Endometrium (tissue), 2 donors: ENCODE data around the gene CNTNAP1.

Source experiments
- FAIRE-seq: peaks from 2 replicates; lab custom pipeline; 2012; peaks lifted over from hg19 to GRCh38; lab: Jason Lieb, UNC
- donor health status: control.
- donor health status: control.

The CNTNAP1 gene

GRCh38 chr17:42685831-42686230 is 3.5 kb downstream of the CNTNAP1 start:
- no peak for FAIRE-seq

GRCh38 chr17:42686520-42687128 is 4.3 kb downstream of the CNTNAP1 start:
- no peak for FAIRE-seq

GRCh38 chr17:42687707-42688320 is 5.5 kb downstream of the CNTNAP1 start:
- no peak for FAIRE-seq

- FAIRE-seq, result no peak
These were observed 8.3 kb downstream of the CNTNAP1 start for GRCh38 chr17:42690596-42690995.

GRCh38 chr17:42691021-42691545 is 8.8 kb downstream of the CNTNAP1 start:
- no peak for FAIRE-seq

- no peak for FAIRE-seq
These were observed 10.2 kb downstream of the CNTNAP1 start for GRCh38 chr17:42692489-42692888.

GRCh38 chr17:42694524-42694923 is 12.2 kb downstream of the CNTNAP1 start:
- FAIRE-seq, result no peak

- FAIRE-seq, result no peak
These were observed 13.2 kb downstream of the CNTNAP1 start for GRCh38 chr17:42695500-42695899.

GRCh38 chr17:42697108-42697811 is 14.9 kb downstream of the CNTNAP1 start:
- no peak for FAIRE-seq

- no peak for FAIRE-seq
These were observed 16.5 kb downstream of the CNTNAP1 start for GRCh38 chr17:42698736-42699414.

- no peak for FAIRE-seq
These were observed 17.0 kb downstream of the CNTNAP1 start for GRCh38 chr17:42699415-42699740.

- FAIRE-seq, result no peak
These were observed 18.4 kb downstream of the CNTNAP1 start for GRCh38 chr17:42700586-42701289.

- FAIRE-seq, result no peak
These were observed 20.1 kb downstream of the CNTNAP1 start for GRCh38 chr17:42702446-42702845.

GRCh38 chr17:42704490-42704836 is 22.1 kb downstream of the CNTNAP1 start:
- FAIRE-seq, result no peak

- FAIRE-seq, result no peak
These were observed 22.6 kb downstream of the CNTNAP1 start for GRCh38 chr17:42704837-42705494.

GRCh38 chr17:42706732-42707131 is 24.4 kb downstream of the CNTNAP1 start:
- FAIRE-seq, result no peak

GRCh38 chr17:42708588-42708987 is 26.3 kb downstream of the CNTNAP1 start:
- FAIRE-seq, result no peak

GRCh38 chr17:42709561-42709960 is 27.2 kb downstream of the CNTNAP1 start:
- FAIRE-seq, result no peak

- FAIRE-seq, result no peak
These were observed 38.8 kb downstream of the CNTNAP1 start for GRCh38 chr17:42720996-42721583.

- FAIRE-seq, result no peak
These were observed 41.3 kb downstream of the CNTNAP1 start for GRCh38 chr17:42723636-42724035.

- no peak for FAIRE-seq
These were observed 42.8 kb downstream of the CNTNAP1 start for GRCh38 chr17:42725143-42725542.
